Measurements from ENCODE around the gene MRRF. TPM values are rescaled to one million over a fixed set of nuclear protein-coding genes. Genes with fewer than 3 reads are reported as not detected.

Gene MRRF
- total RNA-seq, 3 donors from 2014 or later = 32.5 to 55.3 (median 44.9) TPM

DNA sequence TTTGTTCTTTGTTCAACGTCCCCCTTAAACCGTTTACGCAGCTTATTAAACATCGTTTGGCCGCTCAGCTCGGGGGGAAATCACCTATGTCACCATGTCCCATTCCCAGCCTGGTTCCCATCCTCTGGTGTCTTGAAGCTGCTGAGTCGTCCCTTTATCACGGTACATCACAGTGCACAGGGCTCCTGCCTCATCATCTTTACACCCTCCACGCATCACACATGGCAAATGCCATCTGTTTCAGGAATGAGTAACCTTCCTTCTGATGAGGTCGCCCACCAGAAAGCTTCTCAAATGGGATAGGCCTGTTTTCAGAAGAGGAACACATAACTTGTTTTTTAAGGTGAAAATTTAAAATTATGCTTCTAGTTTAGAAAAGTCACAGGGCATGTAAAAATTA, 28.0 kb upstream of the MRRF start:
- TF ChIP-seq, protein P1, sequence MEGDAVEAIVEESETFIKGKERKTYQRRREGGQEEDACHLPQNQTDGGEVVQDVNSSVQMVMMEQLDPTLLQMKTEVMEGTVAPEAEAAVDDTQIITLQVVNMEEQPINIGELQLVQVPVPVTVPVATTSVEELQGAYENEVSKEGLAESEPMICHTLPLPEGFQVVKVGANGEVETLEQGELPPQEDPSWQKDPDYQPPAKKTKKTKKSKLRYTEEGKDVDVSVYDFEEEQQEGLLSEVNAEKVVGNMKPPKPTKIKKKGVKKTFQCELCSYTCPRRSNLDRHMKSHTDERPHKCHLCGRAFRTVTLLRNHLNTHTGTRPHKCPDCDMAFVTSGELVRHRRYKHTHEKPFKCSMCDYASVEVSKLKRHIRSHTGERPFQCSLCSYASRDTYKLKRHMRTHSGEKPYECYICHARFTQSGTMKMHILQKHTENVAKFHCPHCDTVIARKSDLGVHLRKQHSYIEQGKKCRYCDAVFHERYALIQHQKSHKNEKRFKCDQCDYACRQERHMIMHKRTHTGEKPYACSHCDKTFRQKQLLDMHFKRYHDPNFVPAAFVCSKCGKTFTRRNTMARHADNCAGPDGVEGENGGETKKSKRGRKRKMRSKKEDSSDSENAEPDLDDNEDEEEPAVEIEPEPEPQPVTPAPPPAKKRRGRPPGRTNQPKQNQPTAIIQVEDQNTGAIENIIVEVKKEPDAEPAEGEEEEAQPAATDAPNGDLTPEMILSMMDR (IDR thresholded peaks at IDR 0.05) = no peak
- TF ChIP-seq POLR2AphosphoS5 (IDR thresholded peaks at IDR 0.05) (no peak), POLR2A (IDR thresholded peaks at IDR 0.05) (no peak)
- Histone ChIP-seq H3K4me1 (no peaks in the 10 kb centered on the region), H3K27ac (no peak overlapping the region), H3K4me3 (no peak overlapping the region), H3K36me3 (peaks cover 6% of the 10 kb centered on the region), H3K27me3 (peaks cover 0 to 1% of the 10 kb centered on the region in 2 donors), H3K9me3 (no peaks in the 10 kb centered on the region)
- intact Hi-C loops (cut with DNase I; ENCODE audit: low total_unique reads) = no loop called here
- no peak for DNase-seq (ENCODE audit: low spot score in 2 of 2)

- DNase-seq (ENCODE audit: low spot score in 2 of 2) = no peak
- Histone ChIP-seq H3K36me3 (peaks cover 6% of the 10 kb centered on the region), H3K27ac (no peak overlapping the region), H3K4me3 (no peak overlapping the region), H3K9me3 (no peaks in the 10 kb centered on the region), H3K4me1 (no peaks in the 10 kb centered on the region), H3K27me3 (no peaks in the 10 kb centered on the region)
- TF ChIP-seq POLR2A (IDR thresholded peaks at IDR 0.05) (no peak), POLR2AphosphoS5 (IDR thresholded peaks at IDR 0.05) (no peak)
- TF ChIP-seq, protein P1 (IDR thresholded peaks at IDR 0.05) = no peak
- intact Hi-C loops (cut with DNase I; ENCODE audit: low total_unique reads) = no loop called here
Observed at GRCh38 chr9:122239722-122240121, 25.0 kb upstream of the MRRF start.

- DNase-seq (ENCODE audit: low spot score in 2 of 2) = no peak
- Histone ChIP-seq H3K4me1 (no peaks in the 10 kb centered on the region), H3K27me3 (no peaks in the 10 kb centered on the region), H3K27ac (no peak overlapping the region), H3K4me3 (no peak overlapping the region), H3K36me3 (peaks cover 6% of the 10 kb centered on the region), H3K9me3 (no peaks in the 10 kb centered on the region)
- intact Hi-C loops (cut with DNase I; ENCODE audit: low total_unique reads) = no loop called here
- TF ChIP-seq POLR2AphosphoS5 (IDR thresholded peaks at IDR 0.05) (no peak), POLR2A (IDR thresholded peaks at IDR 0.05) (no peak)
- TF ChIP-seq, protein P1 (IDR thresholded peaks at IDR 0.05) = no peak
Observed at GRCh38 chr9:122244349-122244748, 20.3 kb upstream of the MRRF start.

- Histone ChIP-seq H3K4me1 (no peaks in the 10 kb centered on the region), H3K27ac (no peak overlapping the region), H3K27me3 (no peaks in the 10 kb centered on the region), H3K9me3 (no peaks in the 10 kb centered on the region), H3K36me3 (peaks cover under 1% of the 10 kb centered on the region), H3K4me3 (no peak overlapping the region)
- DNase-seq (ENCODE audit: low spot score in 2 of 2) = no peak
- TF ChIP-seq POLR2A (IDR thresholded peaks at IDR 0.05) (no peak), POLR2AphosphoS5 (IDR thresholded peaks at IDR 0.05) (no peak)
- TF ChIP-seq, protein P1 (IDR thresholded peaks at IDR 0.05) = no peak
- intact Hi-C loops (cut with DNase I; ENCODE audit: low total_unique reads) = no loop called here
Observed at GRCh38 chr9:122246666-122247065, 18.0 kb upstream of the MRRF start.

- intact Hi-C loops (cut with DNase I; ENCODE audit: low total_unique reads) = no loop called here
- H3K27ac ChIP-seq = peak overlapping the region; percentile 65 to 66
- no peaks in the 10 kb centered on the region for H3K4me1 ChIP-seq
- peak in 1 of 2 donors; percentile 48 for DNase-seq (ENCODE audit: low spot score in 2 of 2)
- TF ChIP-seq, protein P1 (IDR thresholded peaks at IDR 0.05) = no peak
- peak; percentile 20 to 78 (median 62) for TF ChIP-seq POLR2AphosphoS5 (IDR thresholded peaks at IDR 0.05)
- no peak overlapping the region for H3K4me3 ChIP-seq
- H3K27me3 ChIP-seq = no peaks in the 10 kb centered on the region
- H3K36me3 ChIP-seq = no peaks in the 10 kb centered on the region
- H3K9me3 ChIP-seq = no peaks in the 10 kb centered on the region
Observed at GRCh38 chr9:122248448-122248865, 16.2 kb upstream of the MRRF start.
